DLD1 (cell line): Measurements from ENCODE around the gene RAPGEF5.

Experiments
- in situ Hi-C: cut with HindIII; loops from 2 replicates; pipeline ENCODE4 v1.10.0; 2017; ENCODE audit warnings: low sequenced_read_pairs

The RAPGEF5 gene

GRCh38 chr7:22356701-22357310, at the start of gene RAPGEF5:
Gene RAPGEF5, minus strand, starts transcription at chr7:22357154. Its CDS starts 94 bp downstream, at chr7:22357060.
- in situ Hi-C loops: no loop called here

- in situ Hi-C loops: no loop called here
These were observed 49.8 kb upstream of the RAPGEF5 start for GRCh38 chr7:22406715-22407114.

- in situ Hi-C loops: no loop called here
These were observed 47.6 kb upstream of the RAPGEF5 start for GRCh38 chr7:22404421-22405023.

DNA sequence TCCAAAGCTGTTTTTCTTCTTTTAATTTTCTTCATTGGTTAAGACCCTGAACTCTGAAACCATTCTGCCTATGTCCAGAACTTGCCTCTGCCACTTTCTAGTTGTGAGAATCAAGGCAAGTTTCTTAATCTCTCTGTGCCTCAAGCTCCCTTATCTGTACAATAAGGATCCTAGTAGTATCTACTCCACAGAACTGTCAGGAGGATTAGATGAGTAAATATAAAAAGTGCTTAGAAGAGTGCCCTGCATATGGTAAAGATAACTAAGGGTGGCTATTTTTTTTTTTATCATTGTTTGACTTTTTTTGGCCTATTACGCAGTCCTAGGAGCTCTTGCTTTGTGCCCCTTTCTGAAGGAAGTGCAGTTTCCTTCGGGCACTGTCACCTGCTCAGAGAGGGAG, 46.4 kb upstream of the RAPGEF5 start:
- in situ Hi-C loops: no loop called here

GRCh38 chr7:22402250-22402649, 45.3 kb upstream of the RAPGEF5 start:
- in situ Hi-C loops: no loop called here

DNA sequence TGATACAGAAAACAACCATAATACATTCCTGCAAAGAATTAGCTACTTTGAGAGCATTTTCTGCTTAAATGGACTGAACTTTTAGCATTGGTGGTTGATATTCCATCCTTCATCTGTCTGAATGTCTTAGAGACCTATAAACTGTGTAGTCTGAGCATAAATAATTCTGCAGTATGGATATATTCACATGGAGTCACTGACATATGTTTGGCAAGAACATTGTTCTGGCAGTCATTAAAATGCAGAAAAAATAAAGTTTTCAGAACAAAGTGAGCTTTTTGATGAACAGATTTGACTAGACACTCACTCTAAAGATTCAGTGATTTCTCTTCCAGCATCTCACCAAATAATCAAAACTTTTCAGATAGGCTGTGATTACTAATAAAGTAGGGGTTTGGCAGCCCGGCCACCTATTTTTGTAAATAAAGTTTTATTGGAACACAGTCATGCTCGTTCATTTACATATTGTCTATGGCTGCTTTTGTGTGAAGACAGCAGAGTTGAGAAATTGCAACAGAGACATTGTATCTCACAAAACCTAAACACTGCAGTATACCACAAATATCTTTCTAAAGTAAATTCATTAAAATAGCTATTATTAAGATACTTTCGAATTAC, 44.1 kb upstream of the RAPGEF5 start:
- in situ Hi-C loops: no loop called here

DNA sequence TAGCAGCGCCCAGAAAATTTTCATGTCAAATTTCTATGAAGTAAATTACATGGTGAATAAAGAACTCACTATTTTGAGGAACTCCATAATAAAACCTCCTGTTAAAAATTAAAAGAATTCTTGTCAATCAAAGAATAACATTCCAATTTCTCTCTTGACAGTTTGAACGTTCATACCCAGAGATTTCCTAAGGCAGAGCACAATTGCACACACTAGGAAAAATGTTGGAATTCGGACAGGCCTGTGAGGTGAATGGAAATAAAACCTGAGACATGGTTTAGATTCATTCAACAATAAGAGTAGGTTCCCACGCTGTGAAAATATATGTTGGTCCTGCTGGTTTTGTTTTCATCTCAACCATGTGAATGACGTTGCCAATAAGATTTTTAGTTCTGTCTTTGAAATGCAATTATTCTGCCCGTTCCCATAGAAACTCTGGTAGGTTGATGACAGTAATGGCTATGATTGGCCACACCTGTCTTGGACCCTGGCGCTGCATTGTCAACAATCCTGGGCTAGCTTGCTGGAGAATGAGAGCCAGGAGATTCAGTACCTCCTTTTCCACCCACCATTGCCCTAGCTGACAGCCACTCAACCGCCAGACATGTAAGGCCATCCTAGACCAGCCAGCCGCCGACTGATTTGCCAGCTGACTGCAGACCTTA, 43.3 kb upstream of the RAPGEF5 start:
- in situ Hi-C loops: no loop called here

DNA sequence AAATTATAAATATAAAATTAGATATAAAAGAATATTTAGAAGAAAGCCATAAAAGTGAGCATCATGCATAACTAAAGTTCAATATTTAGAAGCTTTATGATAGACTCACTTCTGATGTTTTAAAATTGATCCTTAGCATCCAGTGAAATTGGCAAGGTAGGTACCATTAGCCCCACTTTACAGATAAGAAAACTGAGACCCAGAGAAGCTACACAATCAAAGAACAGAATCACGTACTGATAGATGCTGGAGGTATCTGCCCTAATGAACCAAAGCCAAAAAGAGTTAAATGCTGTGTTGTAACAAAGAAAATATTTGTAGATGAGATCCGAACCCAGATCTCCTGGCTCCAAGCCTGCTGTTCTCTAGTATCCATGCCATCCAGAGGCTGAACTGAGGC, 42.6 kb upstream of the RAPGEF5 start:
- in situ Hi-C loops: no loop called here

GRCh38 chr7:22399091-22399490, 42.1 kb upstream of the RAPGEF5 start:
- in situ Hi-C loops: no loop called here

DNA sequence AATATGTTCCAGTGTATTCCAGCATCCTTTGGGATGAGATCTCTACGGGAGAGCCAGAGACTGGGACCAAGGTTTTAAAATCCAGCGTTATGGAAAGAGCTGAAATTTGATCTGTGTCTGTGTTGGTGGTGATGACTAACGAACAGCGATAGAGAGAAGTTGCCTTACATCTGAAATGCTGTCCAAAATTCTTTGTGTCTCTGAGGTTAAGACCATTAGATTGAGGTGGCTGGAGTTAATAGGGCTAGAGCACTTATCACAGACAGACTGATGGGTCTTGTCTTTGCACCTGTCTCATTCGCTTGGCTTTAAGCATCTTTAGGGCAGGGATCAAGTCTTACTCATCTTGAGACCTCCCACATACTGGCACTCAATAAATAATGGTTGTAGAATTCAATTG, 41.0 kb upstream of the RAPGEF5 start:
- in situ Hi-C loops: no loop called here

DNA sequence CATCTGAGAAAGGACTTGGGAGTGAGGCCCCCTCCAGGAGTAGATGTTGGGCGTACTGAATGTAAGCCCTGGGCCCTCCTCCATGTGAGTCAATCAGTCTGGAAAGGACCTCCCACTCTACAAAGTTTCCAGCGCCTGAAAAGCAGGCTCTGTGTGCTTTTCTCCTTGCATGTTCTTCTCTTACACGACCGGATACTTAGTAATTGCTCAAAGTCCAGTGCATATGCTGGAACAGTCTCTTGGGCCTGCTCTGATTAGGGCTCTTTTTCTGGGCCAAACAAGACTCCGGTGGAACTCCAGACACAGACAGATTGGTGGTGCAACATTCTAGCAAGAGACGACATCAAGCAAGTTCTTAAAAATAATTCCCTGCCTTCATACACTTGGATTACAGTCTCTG, 38.3 kb upstream of the RAPGEF5 start:
- in situ Hi-C loops: no loop called here

GRCh38 chr7:22394739-22395138, 37.8 kb upstream of the RAPGEF5 start:
- in situ Hi-C loops: no loop called here

DNA sequence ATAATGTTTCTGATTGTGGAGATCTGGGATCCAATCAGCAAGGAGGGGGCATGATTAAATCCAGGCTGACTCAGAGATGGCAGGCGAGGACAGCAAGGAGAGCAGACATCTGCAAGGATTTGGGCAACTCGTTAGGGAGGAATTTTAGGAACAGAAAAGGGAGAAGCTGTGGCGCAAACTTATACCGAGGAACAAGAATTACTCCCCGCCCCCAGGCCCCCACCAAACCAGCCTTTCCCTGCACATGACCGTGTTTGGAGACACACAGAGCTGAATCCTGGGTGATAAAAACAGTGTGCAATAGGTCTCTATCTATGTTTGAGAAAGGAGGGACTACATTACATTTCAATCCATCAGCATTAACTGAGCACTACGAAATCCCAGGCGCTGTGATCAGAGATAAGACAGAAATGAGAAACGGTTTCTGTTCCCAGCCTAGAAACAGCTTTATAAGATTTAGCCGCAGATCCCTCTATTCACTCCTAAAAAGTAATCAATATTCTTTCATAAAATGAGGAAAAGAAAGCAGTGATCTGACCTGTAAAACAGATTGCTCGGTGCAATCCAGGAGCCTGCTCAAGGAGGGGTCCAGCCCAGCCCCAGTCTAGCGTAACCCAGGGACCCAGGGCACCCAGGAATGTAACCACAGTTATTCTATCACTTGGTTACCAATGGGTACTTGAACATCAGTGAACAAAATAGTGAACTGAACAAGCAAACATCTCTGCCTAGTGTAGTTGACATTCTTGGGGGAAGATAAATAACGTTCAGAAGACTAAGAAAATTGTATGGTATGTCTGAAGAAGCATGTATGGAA, 37.2 kb upstream of the RAPGEF5 start:
- in situ Hi-C loops: no loop called here

DNA sequence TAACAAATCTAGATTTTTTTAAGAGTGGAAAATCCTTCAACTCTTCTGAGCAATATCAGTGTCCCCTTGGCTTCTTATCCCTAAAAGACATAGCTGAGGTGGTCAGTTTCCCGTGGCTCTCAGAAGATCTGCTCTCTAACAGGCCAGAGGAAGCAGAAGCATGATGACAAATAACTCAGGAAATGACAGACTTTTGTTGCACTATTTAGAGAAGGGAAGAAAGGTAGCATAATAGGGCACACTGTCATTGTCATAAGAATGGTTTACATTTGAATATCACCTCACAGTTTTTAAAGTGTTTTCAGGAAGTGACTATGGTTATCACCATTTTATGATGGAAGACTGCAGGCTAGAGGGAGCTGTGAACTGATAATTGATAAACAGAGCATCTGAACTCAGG, 33.6 kb upstream of the RAPGEF5 start:
- in situ Hi-C loops: no loop called here

- in situ Hi-C loops: no loop called here
These were observed 32.9 kb upstream of the RAPGEF5 start for GRCh38 chr7:22389892-22390291.

- in situ Hi-C loops: no loop called here
These were observed 30.6 kb upstream of the RAPGEF5 start for GRCh38 chr7:22387583-22387982.

DNA sequence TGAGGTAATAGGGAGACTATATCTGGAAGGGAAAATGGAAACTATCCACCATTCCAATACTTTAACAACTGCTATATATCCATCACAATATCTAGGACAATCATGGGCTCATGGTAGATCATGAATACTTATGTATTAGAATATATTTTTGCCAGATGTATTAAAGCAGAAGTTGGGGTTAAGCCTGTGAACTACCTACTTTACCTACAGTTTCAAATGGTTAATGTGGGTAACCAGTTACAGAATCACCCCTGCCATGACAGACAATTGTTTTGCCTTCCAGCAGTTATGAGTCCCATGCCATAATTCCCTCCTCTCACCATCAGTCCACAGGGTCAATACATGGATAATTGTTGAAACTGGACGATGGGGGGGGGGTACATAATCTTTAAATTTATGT, 29.9 kb upstream of the RAPGEF5 start:
- in situ Hi-C loops: no loop called here

- in situ Hi-C loops: no loop called here
These were observed 29.4 kb upstream of the RAPGEF5 start for GRCh38 chr7:22386206-22386858.

GRCh38 chr7:22385326-22385725, 28.4 kb upstream of the RAPGEF5 start:
- in situ Hi-C loops: no loop called here

- in situ Hi-C loops: no loop called here
These were observed 23.4 kb upstream of the RAPGEF5 start for GRCh38 chr7:22380333-22380732.
